Endothelial cell (in vitro differentiated cells): ENCODE data around the gene RBFOX2. TPM values are rescaled to one million over a fixed set of nuclear protein-coding genes. Genes with fewer than 3 reads are reported as not detected.
A peak's percentile ranks its signal among the peaks of the same experiment; 100 is the strongest.

Experiments
- DNase-seq: peaks from one replicate; pipeline ENCODE4 v3.0.0; 2021; ENCODE audit warnings: low spot score
- H3K27ac Mint-ChIP-seq: one replicate; pipeline ENCODE4 v1.8.0; 2021; ENCODE audit warnings: mixed read lengths, inconsistent platforms; ENCODE audit not compliant: unreplicated experiment
- H3K27me3 Mint-ChIP-seq: one replicate; pipeline ENCODE4 v1.8.0; 2021; ENCODE audit warnings: mild to moderate bottlenecking, moderate library complexity, mixed read lengths, inconsistent platforms; ENCODE audit not compliant: unreplicated experiment
- H3K36me3 Mint-ChIP-seq: one replicate; pipeline ENCODE4 v1.8.0; 2021; ENCODE audit warnings: mild to moderate bottlenecking, low read depth, mixed read lengths, inconsistent platforms; ENCODE audit not compliant: unreplicated experiment
- H3K4me1 Mint-ChIP-seq: one replicate; pipeline ENCODE4 v1.8.0; 2021; ENCODE audit warnings: mild to moderate bottlenecking, mixed read lengths, inconsistent platforms; ENCODE audit not compliant: unreplicated experiment
- H3K4me3 Mint-ChIP-seq: one replicate; pipeline ENCODE4 v1.8.0; 2021; ENCODE audit warnings: mild to moderate bottlenecking, mixed read lengths, inconsistent platforms; ENCODE audit not compliant: unreplicated experiment
- H3K9me3 Mint-ChIP-seq: one replicate; pipeline ENCODE4 v1.8.0; 2021; ENCODE audit warnings: mixed read lengths, inconsistent platforms; ENCODE audit not compliant: unreplicated experiment
- total RNA-seq: library from RNA; stranded (reverse); fragmentation: NEBNext Ultra II Directional; extraction: Animal tissue kit (Norgen Biotek cat#: 25700); gene quantifications from one replicate; pipeline ENCODE4 v1.2.1, GENCODE V29; 2021; ENCODE audit not compliant: unreplicated experiment
- TF ChIP-seq, protein P1 (sequence below): fragments of 200-600 bp; sonication (generic); IDR thresholded peaks from one replicate; pipeline ENCODE4 v1.5.0; 2021; ENCODE audit warnings: antibody characterized with exemption; ENCODE audit not compliant: unreplicated experiment

The RBFOX2 gene
- total RNA-seq, 1 donor from 2014 or later: 228 TPM

DNA sequence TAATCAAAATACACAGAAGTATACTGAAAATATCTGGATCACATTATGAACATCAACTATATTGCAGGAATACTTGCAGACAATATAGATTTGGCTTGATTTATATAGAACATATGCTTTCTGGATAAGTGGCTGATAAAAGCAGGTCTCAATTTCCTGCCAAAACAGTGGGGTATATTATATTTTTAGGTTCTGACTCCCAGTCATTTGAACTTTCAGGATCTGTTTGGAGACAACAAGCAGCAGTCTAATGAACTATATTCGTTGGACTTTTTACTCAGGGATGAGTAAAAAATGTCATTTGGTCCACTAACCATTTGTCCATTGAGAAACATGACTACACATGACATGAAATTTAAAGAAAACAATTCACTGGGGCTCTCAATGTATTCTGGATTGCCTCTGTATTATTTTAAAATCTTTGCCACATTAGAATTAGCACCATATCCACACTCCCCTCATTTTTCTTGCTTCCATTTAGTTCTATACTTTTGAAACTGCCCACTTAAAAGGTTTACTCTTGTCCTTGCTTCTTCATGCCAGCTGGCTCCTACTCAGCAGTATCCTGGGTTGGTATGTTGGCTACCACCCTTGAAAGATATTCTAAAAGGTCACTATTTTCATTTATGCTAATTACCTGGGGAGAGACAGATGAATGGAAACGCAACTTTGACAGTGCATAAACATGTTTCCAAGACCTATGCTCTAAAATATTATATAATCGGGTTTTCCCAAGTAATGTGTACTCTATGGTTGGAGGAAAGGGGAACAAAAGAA lies 157.9 kb downstream of the RBFOX2 start:
- H3K4me3 Mint-ChIP-seq: no peak overlapping the region
- H3K36me3 Mint-ChIP-seq: peaks cover 11% of the 10 kb centered on the region
- no peak overlapping the region for H3K27ac Mint-ChIP-seq
- peaks cover 18% of the 10 kb centered on the region for H3K4me1 Mint-ChIP-seq
- no peaks in the 10 kb centered on the region for H3K9me3 Mint-ChIP-seq
- TF ChIP-seq, protein P1, sequence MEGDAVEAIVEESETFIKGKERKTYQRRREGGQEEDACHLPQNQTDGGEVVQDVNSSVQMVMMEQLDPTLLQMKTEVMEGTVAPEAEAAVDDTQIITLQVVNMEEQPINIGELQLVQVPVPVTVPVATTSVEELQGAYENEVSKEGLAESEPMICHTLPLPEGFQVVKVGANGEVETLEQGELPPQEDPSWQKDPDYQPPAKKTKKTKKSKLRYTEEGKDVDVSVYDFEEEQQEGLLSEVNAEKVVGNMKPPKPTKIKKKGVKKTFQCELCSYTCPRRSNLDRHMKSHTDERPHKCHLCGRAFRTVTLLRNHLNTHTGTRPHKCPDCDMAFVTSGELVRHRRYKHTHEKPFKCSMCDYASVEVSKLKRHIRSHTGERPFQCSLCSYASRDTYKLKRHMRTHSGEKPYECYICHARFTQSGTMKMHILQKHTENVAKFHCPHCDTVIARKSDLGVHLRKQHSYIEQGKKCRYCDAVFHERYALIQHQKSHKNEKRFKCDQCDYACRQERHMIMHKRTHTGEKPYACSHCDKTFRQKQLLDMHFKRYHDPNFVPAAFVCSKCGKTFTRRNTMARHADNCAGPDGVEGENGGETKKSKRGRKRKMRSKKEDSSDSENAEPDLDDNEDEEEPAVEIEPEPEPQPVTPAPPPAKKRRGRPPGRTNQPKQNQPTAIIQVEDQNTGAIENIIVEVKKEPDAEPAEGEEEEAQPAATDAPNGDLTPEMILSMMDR: no peak
- no peak for DNase-seq
- H3K27me3 Mint-ChIP-seq: no peaks in the 10 kb centered on the region

- Mint-ChIP-seq H3K27ac (peak overlapping the region; percentile 48), H3K4me3 (no peak overlapping the region), H3K9me3 (no peaks in the 10 kb centered on the region), H3K4me1 (peaks cover 18% of the 10 kb centered on the region), H3K36me3 (peaks cover 5% of the 10 kb centered on the region), H3K27me3 (no peaks in the 10 kb centered on the region)
- TF ChIP-seq, protein P1: no peak
- DNase-seq: no peak
Observed at GRCh38 chr22:35868938-35869337, 159.7 kb downstream of the RBFOX2 start.

DNA sequence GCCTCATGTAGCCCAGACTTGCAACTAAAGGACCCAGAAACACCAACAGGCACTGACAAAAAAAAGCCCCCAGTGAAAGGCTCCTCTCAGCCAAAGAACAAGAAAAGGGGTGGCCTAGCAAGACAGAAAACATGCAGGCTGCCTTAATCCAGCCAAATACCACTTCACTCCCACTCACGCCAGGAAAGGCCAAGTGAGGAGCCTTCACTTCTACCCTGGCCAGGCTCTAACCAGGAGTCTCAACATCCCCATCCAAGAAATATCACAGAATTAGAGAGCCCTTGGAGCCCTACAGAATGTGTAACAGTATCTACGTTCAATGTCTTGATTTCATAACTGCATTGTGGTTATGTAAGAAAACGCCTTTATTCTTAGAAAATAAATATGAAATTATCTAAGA lies 162.0 kb downstream of the RBFOX2 start:
- Mint-ChIP-seq H3K27me3 (no peaks in the 10 kb centered on the region), H3K9me3 (no peaks in the 10 kb centered on the region)

GRCh38 chr22:35864545-35865165 lies 164.0 kb downstream of the RBFOX2 start:
- Mint-ChIP-seq H3K27ac (no peak overlapping the region), H3K4me3 (no peak overlapping the region), H3K36me3 (peaks cover 4% of the 10 kb centered on the region), H3K27me3 (no peaks in the 10 kb centered on the region), H3K4me1 (peaks cover 12% of the 10 kb centered on the region), H3K9me3 (no peaks in the 10 kb centered on the region)
- TF ChIP-seq, protein P1: no peak
- no peak for DNase-seq

More for the DNA sequence above, 162.0 kb downstream of the RBFOX2 start:
- Mint-ChIP-seq H3K4me3 (no peak overlapping the region), H3K36me3 (peaks cover 4% of the 10 kb centered on the region), H3K4me1 (peaks cover 20% of the 10 kb centered on the region), H3K27ac (no peak overlapping the region)
- TF ChIP-seq, protein P1: no peak
- no peak for DNase-seq

GRCh38 chr22:35863432-35863831 lies 165.2 kb downstream of the RBFOX2 start:
- no peak overlapping the region for H3K27ac Mint-ChIP-seq
- DNase-seq: no peak
- H3K4me1 Mint-ChIP-seq: peaks cover 6% of the 10 kb centered on the region
- H3K4me3 Mint-ChIP-seq: no peak overlapping the region
- H3K9me3 Mint-ChIP-seq: no peaks in the 10 kb centered on the region
- no peaks in the 10 kb centered on the region for H3K27me3 Mint-ChIP-seq
- TF ChIP-seq, protein P1: no peak
- H3K36me3 Mint-ChIP-seq: no peaks in the 10 kb centered on the region
